Ovary (tissue), 9 donors: Measurements from ENCODE around the gene INHBC. TPM values are rescaled to one million over a fixed set of nuclear protein-coding genes. Genes with fewer than 3 reads are reported as not detected.

Source experiments
- DNase-seq, 5 donors: peaks; one replicate each; pipeline ENCODE4 v3.0.0-alpha.2; 2019 to 2020
- H3K27ac ChIP-seq, 2 donors: fragments of 200-600 bp; one replicate each; pipeline versions ENCODE4 v1.5.1 to v1.8.0; 2019 to 2022
- H3K27me3 ChIP-seq: fragments of 200-600 bp; one replicate; pipeline ENCODE4 v1.8.0; 2022
- H3K36me3 ChIP-seq: fragments of 200-600 bp; sonication (generic); one replicate; pipeline ENCODE4 v1.5.1; 2019
- H3K4me1 ChIP-seq: one replicate; pipeline ENCODE4 v1.8.1; 2013; ENCODE audit warnings: mild to moderate bottlenecking, moderate library complexity; ENCODE audit not compliant: insufficient read depth
- H3K4me3 ChIP-seq: fragments of 200-600 bp; sonication (generic); one replicate; pipeline ENCODE4 v1.5.1; 2017
- H3K9me3 ChIP-seq, 2 donors: fragments of 200-600 bp in 1 of 2; sonication (generic) in 1 of 2; one replicate each; pipeline versions ENCODE4 v1.5.1 to v1.8.1; 2013 to 2019; ENCODE audit warnings: mild to moderate bottlenecking in 1 of 2, moderate library complexity in 1 of 2
- CTCF ChIP-seq, 3 donors: fragments of 450-650 bp in 2 of 3; fragments of 200-600 bp in 1 of 3; IDR thresholded peaks; one replicate each; pipeline versions ENCODE4 v1.5.1 to v1.8.0; 2016 to 2022; ENCODE audit warnings: antibody characterized with exemption in 3 of 3, mild to moderate bottlenecking in 1 of 3
- EP300 ChIP-seq: sonication (generic); formaldehyde crosslinking; IDR thresholded peaks from one replicate; pipeline ENCODE4 v1.6.1; 2017; ENCODE audit warnings: antibody characterized with exemption
- POLR2A ChIP-seq: fragments of 450-650 bp; IDR thresholded peaks from one replicate; pipeline ENCODE4 v1.6.1; 2017; ENCODE audit warnings: antibody characterized with exemption, mild to moderate bottlenecking, moderate library complexity
- WGBS, 3 donors: extraction: QIAGEN DNeasy Blood & Tissue Kit in 1 of 3; methylation state at CpG; one replicate each; pipeline versions ENCODE4 v1.1.5 to v1.1.7; 2013 to 2017; 5-methylcytosine and 5-hydroxymethylcytosine counted together
- intact Hi-C, 4 donors: fragments of 100-400 bp; cut with DNase I; formaldehyde crosslinking; loops; one replicate each; pipeline versions ENCODE4 v1.11.0 to v1.15.1; 2022 to 2023
- polyA plus RNA-seq, 2 donors: library from polyadenylated mRNA; stranded (reverse); fragments of 200-250 nt in 1 of 2; fragments of 350-450 nt in 1 of 2; fragmentation: Illumina TruSeq in 1 of 2; extraction: RNeasy Lipid Tissue Mini Kit (QIAGEN cat#74804) in 1 of 2; gene quantifications; one replicate each; pipeline ENCODE4 v1.2.3, GENCODE V29; 2013 to 2014
- total RNA-seq, 7 donors: library from RNA; depleted of rRNA in 2 of 7; stranded (reverse); fragments of >200 nt in 2 of 7; fragmentation: NEBNext Ultra II Directional in 3 of 7; extraction: Animal tissue kit (Norgen Biotek cat#: 25700) in 3 of 7; gene quantifications; one replicate each; pipeline versions ENCODE4 v1.1.0 to v1.2.4, GENCODE V29; 2016 to 2023
- donor health status: DM: no; HTN: no; CAD: no; lungs with moderate emphysema.
- donor health status: DM: no; HTN: no; CAD: no.
- donor health status: Bipolar disorder and iron deficiency.
- donor health status: DM: yes; HTN: yes; CAD: no.
- donor health status: DM: no; HTN: no; CAD: no.
- donor health status: DM: yes; HTN: yes; CAD: no.

The INHBC gene
- total and polyA plus RNA-seq, 9 donors = 0.07 to 0.27 (median 0.12) TPM; not detected in 5

- H3K27me3 ChIP-seq = no peaks in the 10 kb centered on the region
- H3K27ac ChIP-seq = no peak overlapping the region
- H3K4me3 ChIP-seq = no peak overlapping the region
- whole genome bisulfite sequencing, 3 donors = 18 to 30% (median 23%) methylated on average over 5 of the region's 5 CpGs
- no peak for DNase-seq
- no peaks in the 10 kb centered on the region for H3K9me3 ChIP-seq
- no peaks in the 10 kb centered on the region for H3K36me3 ChIP-seq
- TF ChIP-seq POLR2A = no peak
- no peak for TF ChIP-seq EP300
- TF ChIP-seq CTCF (IDR thresholded peaks at IDR 0.05) = no peak
- H3K4me1 ChIP-seq = no peaks in the 10 kb centered on the region
- intact Hi-C loops = no loop called here
Observed at GRCh38 chr12:57483466-57483865, 48.9 kb downstream of the INHBC start.

GRCh38 chr12:57485695-57486094 lies 51.1 kb downstream of the INHBC start:
- DNase-seq = no peak
- Histone ChIP-seq H3K4me3 (no peak overlapping the region), H3K27ac (no peak overlapping the region), H3K27me3 (no peaks in the 10 kb centered on the region), H3K36me3 (no peaks in the 10 kb centered on the region), H3K9me3 (no peaks in the 10 kb centered on the region), H3K4me1 (peaks cover 5% of the 10 kb centered on the region)
- TF ChIP-seq CTCF (IDR thresholded peaks at IDR 0.05) = no peak
- no peak for TF ChIP-seq EP300
- no peak for TF ChIP-seq POLR2A
- intact Hi-C loops = no loop called here

- Histone ChIP-seq H3K36me3 (no peaks in the 10 kb centered on the region), H3K27ac (no peak overlapping the region), H3K4me3 (peak overlapping the region; percentile 81), H3K27me3 (no peaks in the 10 kb centered on the region), H3K9me3 (no peaks in the 10 kb centered on the region), H3K4me1 (peaks cover 5% of the 10 kb centered on the region)
- WGBS, 3 donors = 79 to 86% (median 82%) methylated on average over 27 of the region's 27 CpGs
- TF ChIP-seq CTCF (IDR thresholded peaks at IDR 0.05) (no peak), EP300 (no peak), POLR2A (no peak)
- intact Hi-C loops = no loop called here
- peak in 2 of 5 donors; percentile 44 to 55 for DNase-seq
Observed at GRCh38 chr12:57487055-57487596, 52.5 kb downstream of the INHBC start.

- intact Hi-C loops = no loop called here
- 1 to 5% (median 2%) methylated on average over 47 of the region's 47 CpGs for WGBS, 3 donors
Observed at GRCh38 chr12:57487597-57488401, 53.2 kb downstream of the INHBC start, which contains the start of gene MARS1. Gene MARS1, plus strand, starts transcription at chr12:57488068. Its CDS starts 23 bp downstream, at chr12:57488091.

More at GRCh38 chr12:57487597-57488401, 53.2 kb downstream of the INHBC start, which contains the start of gene MARS1:
- Histone ChIP-seq H3K4me3 (peak within 1 kb of the TSS; percentile 81), H3K4me1 (peaks cover 5% of the 10 kb centered on the region), H3K27ac (peak within 1 kb of the TSS in 1 of 2 donors; percentile 46), H3K27me3 (no peaks in the 10 kb centered on the region), H3K9me3 (no peaks in the 10 kb centered on the region), H3K36me3 (no peaks in the 10 kb centered on the region)
- TF ChIP-seq EP300 (no peak), CTCF (IDR thresholded peaks at IDR 0.05) (peak in 1 of 3 donors; percentile 9), POLR2A (peak; percentile 64)
- peak; percentile 90 to 95 (median 91) for DNase-seq
